ENCODE results near the gene SMNDC1.
"Not testable (repeated sequence)": the region's sequence is repeated elsewhere in the genome, so short reads cannot be mapped to it uniquely, and the experiment has no call there.

SMNDC1 gene

GRCh38 chr10:110278562-110279406 lies 25.9 kb downstream of the SMNDC1 start:
- DNase-seq: no peak

DNA sequence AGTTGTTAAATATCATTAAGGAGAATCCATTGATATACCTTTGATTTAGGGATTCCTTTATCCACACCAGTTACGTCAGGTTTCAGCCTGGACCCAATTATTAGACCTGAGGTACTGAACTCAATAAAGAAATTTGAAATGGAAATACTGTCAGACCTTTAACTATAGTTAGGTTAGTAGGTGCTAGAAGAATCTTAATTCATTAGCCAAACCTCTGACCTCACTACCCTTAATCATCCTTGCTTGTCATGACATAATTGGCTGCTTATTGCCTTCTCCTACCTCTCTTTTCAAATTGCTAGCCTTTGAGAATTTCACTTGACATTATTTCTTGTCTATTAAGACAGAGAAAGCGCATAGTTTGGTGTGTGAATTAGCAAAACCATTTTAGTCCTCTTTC lies 27.1 kb downstream of the SMNDC1 start:
- no peak for DNase-seq

DNA sequence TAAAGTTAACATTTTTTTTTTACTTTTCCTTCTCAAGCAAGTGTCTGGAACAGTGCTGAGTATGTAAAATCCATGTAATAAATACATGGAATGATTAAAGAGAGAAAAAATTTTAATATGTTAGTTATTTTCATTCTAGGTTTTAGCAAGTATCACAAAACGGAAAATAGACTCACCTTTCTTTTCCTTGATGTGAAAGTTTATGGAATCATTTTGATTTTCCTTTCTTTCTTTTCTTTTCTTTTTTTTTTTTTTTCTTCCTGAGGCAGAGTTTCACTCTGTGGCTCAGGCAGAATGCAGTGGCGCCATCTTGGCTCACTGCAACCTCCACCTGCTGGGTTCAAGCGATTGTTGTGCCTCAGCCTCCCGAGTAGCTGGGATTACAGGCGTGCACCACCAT lies 28.1 kb downstream of the SMNDC1 start:
- DNase-seq: no peak

DNA sequence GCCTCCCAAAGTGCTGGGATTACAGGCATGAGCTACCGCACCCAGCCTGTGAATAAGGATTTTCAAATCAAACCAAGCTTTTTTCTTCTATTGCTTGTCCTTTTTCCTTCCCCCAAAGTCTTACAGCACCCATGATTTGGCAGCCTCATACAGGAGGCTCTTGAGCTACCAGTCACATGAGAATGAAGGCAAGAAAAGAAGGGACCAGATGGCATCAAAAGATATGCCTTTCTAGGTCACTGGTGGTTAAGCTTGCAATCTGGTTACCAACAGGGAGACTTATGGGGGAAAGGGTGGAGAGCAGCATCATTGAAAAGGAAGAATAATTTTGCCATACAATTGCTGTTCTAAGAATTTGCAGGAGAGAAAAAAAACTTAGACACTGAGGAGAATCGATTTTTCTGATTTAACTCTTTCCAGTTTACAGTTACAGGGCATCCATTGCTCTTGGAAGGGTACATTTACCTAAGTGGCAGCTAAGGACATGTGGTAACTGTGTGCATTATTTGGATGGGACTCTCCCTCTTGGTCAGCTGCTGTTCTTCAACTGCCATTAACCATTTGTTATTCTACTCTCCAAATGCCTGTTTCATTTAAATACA lies 29.5 kb downstream of the SMNDC1 start:
- no peak for DNase-seq

DNA sequence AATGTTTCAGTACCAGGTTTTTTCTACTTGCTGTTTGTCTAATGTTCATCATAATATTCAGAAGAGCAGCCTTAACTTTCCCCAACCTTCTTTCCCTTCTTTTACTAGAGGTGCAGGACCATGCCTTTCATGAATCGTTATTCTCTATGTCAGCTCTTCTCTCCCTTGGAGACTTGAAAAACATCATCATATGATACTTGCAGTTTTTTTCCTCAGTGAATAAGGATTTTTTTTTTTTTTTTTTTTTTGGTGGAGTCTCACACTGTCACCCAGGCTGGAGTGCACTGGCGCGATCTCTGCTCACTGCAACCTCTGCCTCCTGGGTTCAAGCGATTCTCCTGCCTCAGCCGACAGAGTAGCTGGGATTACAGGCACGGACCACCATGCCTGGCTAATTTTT lies 30.1 kb downstream of the SMNDC1 start:
- no peak for DNase-seq

DNA sequence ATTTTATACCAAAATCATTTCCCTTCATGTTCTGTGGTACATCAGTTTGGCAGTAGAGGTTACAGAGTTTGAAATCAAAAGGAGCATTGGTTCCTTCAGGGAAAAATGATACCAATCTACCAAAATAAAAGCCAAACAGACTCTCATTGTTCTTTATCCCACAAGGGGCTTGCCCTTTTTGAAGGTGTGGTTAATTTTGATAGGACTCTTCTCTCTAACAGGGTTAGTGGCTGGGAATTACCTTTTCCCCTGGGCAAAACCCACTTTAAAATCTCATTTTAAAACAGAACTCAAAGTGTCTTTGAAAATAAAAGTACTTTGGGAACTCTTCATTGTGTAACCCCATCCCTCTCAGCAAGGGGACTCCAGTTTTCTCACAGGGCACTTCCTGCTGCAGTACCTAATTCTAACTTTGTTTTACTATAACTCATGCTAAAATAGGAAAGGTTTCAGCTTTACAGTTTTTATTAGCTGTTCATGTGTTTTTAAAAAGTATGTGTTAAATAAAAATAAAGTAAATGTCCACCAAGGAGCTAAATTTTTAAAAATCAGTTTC lies 30.6 kb downstream of the SMNDC1 start:
- DNase-seq: no peak

- DNase-seq: no peak
These were observed 31.2 kb downstream of the SMNDC1 start for GRCh38 chr10:110273474-110273873.

DNA sequence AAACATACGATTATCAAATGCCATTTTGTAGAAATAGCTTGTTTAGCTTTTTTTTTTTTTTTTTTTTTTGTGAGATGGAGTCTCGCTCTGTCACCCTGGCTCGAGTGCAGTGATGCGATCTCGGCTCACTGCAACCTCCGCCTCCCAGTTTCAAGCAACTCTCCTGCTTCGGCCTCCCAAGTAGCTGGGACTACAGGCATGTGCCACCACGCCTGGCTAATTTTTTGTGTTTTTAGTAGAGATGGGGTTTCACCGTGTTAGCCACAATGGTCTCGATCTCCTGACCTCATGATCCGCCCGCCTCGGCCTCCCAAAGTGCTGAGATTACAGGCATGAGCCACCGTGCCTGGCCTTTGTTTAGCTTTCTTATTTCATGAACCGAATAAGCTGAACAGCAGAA lies 31.7 kb downstream of the SMNDC1 start:
- DNase-seq: not testable (repeated sequence)

DNA sequence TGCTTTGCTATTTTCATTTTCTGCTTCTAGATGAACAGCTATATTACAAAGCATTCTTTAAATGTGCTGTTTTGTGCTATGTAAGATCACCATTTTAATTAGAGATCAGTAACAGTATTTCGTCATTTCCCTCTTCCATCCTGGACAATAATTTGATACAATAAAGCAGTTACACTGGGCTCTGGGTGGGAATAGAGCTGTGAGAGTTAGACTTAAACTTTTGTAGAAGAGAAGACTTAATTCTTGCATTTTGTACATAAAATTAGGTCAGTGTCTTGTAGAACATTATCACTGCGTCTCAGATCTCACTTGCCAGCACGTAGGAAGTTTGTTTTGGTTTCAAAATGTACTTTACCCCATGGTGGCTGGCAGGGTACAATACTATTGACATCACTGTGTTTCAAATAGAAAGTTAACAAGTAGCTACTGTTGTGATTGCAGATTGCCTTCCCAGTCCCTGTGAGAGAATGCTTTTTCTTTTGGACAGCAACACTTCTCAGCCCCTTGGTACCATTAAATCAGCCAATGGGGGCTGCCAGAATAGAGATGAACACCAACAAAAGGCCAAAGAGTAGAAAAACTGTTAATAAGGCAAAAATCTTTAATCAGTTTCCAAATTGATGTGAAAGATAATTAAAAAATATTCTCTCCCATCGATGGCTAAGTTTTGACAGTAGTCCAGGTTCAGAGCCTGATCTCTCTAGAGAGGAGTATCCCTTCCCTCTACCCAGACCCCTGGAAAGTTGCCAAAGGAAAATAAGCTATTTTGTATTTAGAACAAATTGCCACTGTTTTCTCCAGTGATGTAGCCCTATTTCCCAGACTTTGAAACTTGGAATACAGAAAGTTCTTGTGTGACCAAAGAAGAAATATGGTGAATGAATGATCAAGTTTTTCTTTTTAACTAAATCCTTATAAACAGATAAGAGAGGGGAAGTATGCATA lies 35.1 kb downstream of the SMNDC1 start:
- no peak for DNase-seq

DNA sequence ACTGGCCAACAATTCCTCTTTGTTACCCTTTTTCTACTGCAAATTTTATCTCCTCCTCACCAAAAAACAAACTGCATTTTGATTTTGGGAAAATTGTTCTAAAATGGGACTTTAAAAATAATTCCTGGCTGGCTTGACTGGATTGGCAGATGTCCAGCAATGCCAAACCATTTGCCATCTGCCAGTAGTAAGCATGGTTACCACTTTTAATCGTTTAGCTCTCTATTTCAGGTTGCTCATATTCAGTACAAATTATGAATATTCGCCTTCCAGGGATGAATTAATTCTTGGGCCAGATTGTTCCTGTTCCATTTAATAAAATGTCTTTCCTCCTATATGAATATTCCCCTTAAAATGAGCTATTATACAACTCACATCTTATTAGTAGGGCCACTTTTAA lies 35.7 kb downstream of the SMNDC1 start:
- DNase-seq: no peak

- no peak for DNase-seq
These were observed 36.3 kb downstream of the SMNDC1 start for GRCh38 chr10:110268442-110268841.

GRCh38 chr10:110267276-110267675 lies 37.4 kb downstream of the SMNDC1 start:
- no peak for DNase-seq

DNA sequence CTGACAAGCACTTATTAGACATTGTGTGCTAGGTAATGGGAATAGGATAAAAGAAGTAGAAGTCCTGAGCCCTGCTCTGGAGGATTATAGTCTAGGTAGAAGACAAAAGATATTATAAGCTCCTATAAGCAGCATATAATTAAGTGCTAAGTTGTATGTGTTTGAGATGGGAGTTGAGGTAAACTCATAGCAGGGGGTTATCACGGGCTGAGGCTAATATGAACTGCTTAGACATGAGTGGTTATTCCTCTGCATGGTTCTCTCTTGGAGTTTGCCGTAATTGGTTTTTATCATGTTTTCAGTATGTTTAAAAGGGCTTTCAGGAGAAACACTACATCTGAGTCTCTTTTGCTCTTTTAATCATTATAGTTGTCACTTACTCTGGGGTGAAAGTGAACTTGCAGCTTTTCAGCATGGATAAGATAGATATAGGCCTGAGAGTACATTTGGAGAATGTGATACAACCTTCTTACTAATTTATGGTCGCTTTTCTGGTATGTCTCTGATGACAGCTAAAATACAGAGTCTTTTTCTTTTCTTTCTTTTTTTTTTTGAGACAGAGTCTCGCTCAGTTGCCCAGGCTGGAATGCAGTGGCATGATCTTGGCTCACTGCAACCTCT lies 39.0 kb downstream of the SMNDC1 start:
- DNase-seq: no peak

GRCh38 chr10:110263164-110263563 lies 41.6 kb downstream of the SMNDC1 start:
- no peak for DNase-seq

DNA sequence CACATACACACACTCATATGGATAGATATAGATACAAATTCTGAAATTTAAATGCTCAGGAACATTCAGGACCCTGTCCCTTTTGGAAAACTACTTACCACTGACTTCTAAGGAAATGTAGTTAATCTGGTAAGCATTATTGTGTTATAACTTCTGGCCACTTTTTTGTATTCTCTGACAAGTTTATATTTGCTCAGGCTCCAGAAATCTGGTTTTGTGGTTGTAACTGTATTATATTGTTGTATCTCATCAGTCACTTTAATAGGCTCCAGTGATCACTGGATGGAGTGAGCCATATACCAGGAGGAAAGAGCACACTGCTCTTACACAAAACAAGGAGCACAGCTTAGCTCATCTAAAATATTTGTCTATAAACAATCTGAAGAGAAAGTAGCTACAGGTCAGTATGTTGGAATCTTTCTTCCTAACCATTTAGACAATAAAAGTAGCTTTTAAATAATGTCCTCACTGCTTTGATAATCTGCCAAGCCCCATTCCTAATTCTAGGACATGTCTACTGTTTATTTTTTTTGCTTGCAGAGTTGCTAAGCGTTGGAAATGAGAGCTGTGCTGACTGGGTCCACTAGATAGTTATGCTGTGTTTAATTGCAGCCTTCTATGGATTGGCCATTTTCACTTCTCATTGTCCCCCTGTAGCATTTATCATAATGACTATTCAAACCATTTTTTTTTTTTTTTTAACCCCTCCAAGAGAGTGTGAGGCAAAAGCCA lies 43.8 kb downstream of the SMNDC1 start:
- DNase-seq: no peak

- no peak for DNase-seq
These were observed 45.4 kb downstream of the SMNDC1 start for GRCh38 chr10:110259317-110259716.

DNA sequence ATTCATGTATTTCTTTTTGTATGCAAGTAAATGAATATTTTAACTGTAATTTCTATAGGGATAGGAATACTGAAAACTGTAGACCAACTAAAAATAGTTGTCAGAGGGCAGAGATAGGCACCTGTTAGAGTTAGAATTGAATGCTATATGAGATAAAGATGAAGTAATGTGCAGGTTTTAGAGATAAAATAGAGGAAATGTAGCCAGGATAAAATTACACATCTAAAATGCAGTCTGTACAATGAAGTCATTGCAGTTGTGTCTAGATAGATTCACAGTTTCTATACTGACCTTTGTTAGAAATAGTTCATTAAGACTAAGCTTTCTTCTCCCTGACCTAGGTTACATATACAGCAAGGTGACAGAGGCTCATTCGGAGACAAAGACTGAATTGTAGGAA lies 46.2 kb downstream of the SMNDC1 start:
- DNase-seq: no peak

DNA sequence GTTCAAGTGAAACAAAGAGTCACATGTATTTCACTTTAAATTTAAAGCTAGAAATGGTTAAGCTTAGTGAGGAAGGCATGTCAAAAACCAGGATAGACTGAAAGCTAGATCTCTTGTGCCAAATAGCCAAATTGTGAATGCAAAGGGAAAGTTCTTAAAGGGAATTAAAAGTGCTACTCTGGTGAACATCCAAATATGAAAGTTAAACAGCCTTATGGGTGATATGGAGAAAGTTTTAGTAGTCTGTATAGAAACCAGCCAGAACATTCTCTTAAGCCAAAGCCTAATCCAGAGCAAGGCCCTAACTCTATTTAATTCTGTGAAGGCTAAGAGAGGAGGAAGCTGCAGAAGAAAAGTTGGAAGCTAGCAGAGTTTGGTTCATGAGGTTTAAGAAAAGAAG lies 50.3 kb downstream of the SMNDC1 start:
- no peak for DNase-seq

GRCh38 chr10:110252151-110252550 lies 52.6 kb downstream of the SMNDC1 start:
- no peak for DNase-seq

- not testable (repeated sequence) for DNase-seq
These were observed 53.3 kb downstream of the SMNDC1 start for GRCh38 chr10:110251392-110251791.

DNA sequence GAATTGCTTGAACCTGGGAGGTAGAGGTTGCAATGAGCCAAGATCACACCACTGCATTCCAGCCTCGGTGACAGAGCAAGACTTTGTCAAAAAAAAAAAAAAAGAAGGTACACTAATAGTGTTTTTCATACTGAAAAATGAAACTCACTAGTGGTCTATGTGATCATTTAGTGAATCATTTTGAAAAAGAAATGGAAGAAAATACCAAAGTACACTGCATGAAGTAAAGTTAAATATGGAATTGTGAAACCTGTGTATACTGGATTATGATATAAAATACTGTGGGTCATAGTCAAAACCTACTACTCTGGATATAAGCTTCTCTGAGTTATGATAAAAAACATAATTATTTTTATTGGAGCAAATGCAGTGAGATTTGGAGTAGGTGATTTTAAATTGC lies 55.2 kb downstream of the SMNDC1 start:
- not testable (repeated sequence) for DNase-seq

- DNase-seq: not testable (repeated sequence)
These were observed 56.9 kb downstream of the SMNDC1 start for GRCh38 chr10:110247833-110248232.

Data from NCI-H1436 treated with DMSO at 0.1 percent for 48 hours (cell line).